Activated naive CD4-positive, alpha-beta T cell treated with anti-CD3 and anti-CD28 coated beads for 36 hours (primary cell): ENCODE data around the gene EIF1AX. TPM values are rescaled to one million over a fixed set of nuclear protein-coding genes. Genes with fewer than 3 reads are reported as not detected.
"Not testable (repeated sequence)": the region's sequence is repeated elsewhere in the genome, so short reads cannot be mapped to it uniquely, and the experiment has no call there.

ENCODE experiments used
- CTCF ChIA-PET: fragments of 350-600 bp; sonication (Branson Sonifier 250); formaldehyde crosslinking; loops from one replicate; lab custom pipeline; 2021; ENCODE audit warnings: antibody characterized with exemption; lab: Charles Lee
- DNase-seq: peaks from one replicate; pipeline ENCODE4 v3.0.0-alpha.2; 2020
- H3K27ac Mint-ChIP-seq: one replicate; pipeline ENCODE4 v1.8.0; 2021; ENCODE audit warnings: mild to moderate bottlenecking, mixed read lengths
- H3K27me3 Mint-ChIP-seq: one replicate; pipeline ENCODE4 v1.8.0; 2021; ENCODE audit warnings: low read depth, mixed read lengths
- H3K36me3 Mint-ChIP-seq: one replicate; pipeline ENCODE4 v1.8.0; 2021; ENCODE audit warnings: low read depth, mixed read lengths
- H3K4me1 Mint-ChIP-seq: one replicate; pipeline ENCODE4 v1.8.0; 2021; ENCODE audit warnings: low read depth, mixed read lengths
- H3K4me3 Mint-ChIP-seq: one replicate; pipeline ENCODE4 v1.8.0; 2021; ENCODE audit warnings: mild to moderate bottlenecking, moderate library complexity, mixed read lengths
- H3K9me3 Mint-ChIP-seq: one replicate; pipeline ENCODE4 v1.8.0; 2021; ENCODE audit warnings: mixed read lengths
- intact Hi-C: fragments of 100-400 bp; cut with micrococcal nuclease; formaldehyde crosslinking; loops from one replicate; pipeline ENCODE4 v1.15.1; 2023
- total RNA-seq, 2 experiments: library from RNA; stranded (reverse); gene quantifications; one replicate each; pipeline ENCODE4 v1.2.3, GENCODE V29; 2021

EIF1AX gene
- total RNA-seq, 2 experiments from 2014 or later: 106 to 109 TPM

DNA sequence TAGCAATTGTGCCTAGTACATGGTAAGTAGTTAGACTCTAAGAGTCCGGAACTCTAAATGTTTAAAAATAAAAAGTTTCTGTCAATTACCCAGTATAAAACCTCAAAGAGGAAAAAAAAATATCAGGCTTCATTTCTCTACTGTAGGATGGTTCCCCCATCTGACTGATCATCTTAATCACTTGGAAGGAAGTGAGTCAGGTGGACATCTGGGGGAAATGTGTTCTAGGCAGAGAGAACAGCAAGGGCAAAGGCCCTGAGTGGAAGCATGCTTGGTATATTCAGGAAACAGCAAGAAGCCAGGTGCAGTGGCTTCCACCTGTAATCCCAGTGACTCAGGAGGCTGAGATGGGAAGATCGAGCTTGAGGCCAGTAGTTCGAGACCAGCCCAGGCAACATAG lies 2.9 kb upstream of the EIF1AX start:
- Mint-ChIP-seq H3K4me1 (peaks cover 30% of the 10 kb centered on the region), H3K36me3 (peaks cover 4% of the 10 kb centered on the region), H3K4me3 (no peak overlapping the region), H3K27ac (peak overlapping the region; percentile 68), H3K27me3 (no peaks in the 10 kb centered on the region), H3K9me3 (no peaks in the 10 kb centered on the region)
- DNase-seq: peak; percentile 29
- intact Hi-C loops: loop anchor here (5.0 kb wide), 5 partner anchors 182 to 1693 kb away; partner anchors contain the start of gene MBTPS2
- CTCF ChIA-PET: no interaction called here

DNA sequence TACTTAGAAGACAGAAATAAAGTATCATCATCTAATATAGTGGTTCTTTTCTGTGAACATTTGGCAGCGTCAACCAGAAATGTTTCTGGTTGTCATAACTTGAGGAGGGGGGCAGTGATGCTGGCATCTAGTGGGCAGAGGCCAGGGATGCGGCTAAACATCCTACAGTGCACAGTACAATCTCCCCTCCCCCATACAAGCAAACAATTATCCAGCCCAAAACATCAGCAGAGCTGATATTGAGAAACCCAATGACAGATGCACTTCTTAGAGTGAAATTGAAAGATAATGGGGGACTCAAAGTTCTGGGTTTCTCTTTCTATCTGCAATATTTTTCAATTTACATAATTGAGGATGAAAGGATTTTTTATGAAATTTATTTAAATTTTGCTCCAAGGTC lies 1.9 kb upstream of the EIF1AX start:
- CTCF ChIA-PET: no interaction called here
- H3K36me3 Mint-ChIP-seq: peaks cover 4% of the 10 kb centered on the region

DNA sequence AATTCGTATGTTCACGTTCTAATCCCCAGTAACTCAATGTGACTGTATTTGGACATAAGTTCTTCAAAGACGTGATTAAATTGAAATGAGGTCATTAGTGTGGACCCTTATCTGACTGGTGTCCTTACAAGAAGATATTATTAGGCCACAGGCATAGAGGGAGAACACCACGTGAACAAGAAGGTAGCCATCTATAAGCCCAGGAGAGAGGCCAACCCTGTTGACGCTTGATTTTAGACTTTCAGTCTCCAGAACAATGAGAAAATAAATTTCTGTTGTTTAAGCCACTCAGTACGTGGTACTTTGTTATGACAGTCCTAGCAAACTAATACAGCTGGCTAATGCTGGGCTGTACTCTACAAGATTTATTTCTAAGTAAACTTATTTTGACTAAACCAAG lies 1.5 kb upstream of the EIF1AX start:
- DNase-seq: no peak
- Mint-ChIP-seq H3K27me3 (no peaks in the 10 kb centered on the region), H3K4me1 (peaks cover 37% of the 10 kb centered on the region), H3K27ac (peak overlapping the region; percentile 71), H3K9me3 (no peaks in the 10 kb centered on the region), H3K36me3 (peaks cover 4% of the 10 kb centered on the region), H3K4me3 (peak overlapping the region; percentile 68)
- intact Hi-C loops: loop anchor here (5.0 kb wide), 5 partner anchors 181 to 1694 kb away; partner anchors contain the start of gene MBTPS2
- CTCF ChIA-PET: no interaction called here

More for the DNA sequence above, 1.9 kb upstream of the EIF1AX start:
- no peak overlapping the region for H3K4me3 Mint-ChIP-seq
- peaks cover 37% of the 10 kb centered on the region for H3K4me1 Mint-ChIP-seq
- H3K27ac Mint-ChIP-seq: no peak overlapping the region
- no peaks in the 10 kb centered on the region for H3K27me3 Mint-ChIP-seq
- no peaks in the 10 kb centered on the region for H3K9me3 Mint-ChIP-seq
- DNase-seq: peak; percentile 6
- intact Hi-C loops: loop anchor here (5.0 kb wide), 5 partner anchors 181 to 1694 kb away; partner anchors contain the start of gene MBTPS2

DNA sequence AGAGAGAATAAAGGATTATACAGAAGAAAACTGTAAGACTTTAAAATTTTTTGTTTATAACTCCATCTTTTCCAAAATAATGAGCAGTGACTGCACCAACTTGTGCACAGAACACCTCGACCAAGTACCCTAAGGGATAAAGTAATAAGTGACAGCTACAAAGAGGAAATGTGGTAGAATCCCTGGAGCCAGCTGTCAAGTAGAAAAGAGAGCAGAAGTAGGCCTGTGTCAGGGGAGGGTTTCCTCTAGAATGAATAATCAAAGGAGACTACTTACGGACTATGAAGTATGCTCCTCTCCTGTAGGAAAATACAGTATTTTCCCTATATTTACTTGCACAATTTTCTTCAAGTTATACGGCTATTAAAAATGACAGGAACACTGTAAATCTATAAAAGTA lies 1.2 kb downstream of the EIF1AX start:
- Mint-ChIP-seq H3K4me1 (peaks cover 48% of the 10 kb centered on the region), H3K27me3 (no peaks in the 10 kb centered on the region), H3K27ac (peak overlapping the region; percentile 80), H3K36me3 (peaks cover 17% of the 10 kb centered on the region), H3K9me3 (no peaks in the 10 kb centered on the region), H3K4me3 (peak overlapping the region; percentile 81)
- no peak for DNase-seq
- CTCF ChIA-PET: interaction anchor here (0.6 kb wide), 1 partner anchor 89 kb away, joined by 3 read pairs; no protein-coding TSS in a partner anchor
- intact Hi-C loops: loop anchor here (2.0 to 5.0 kb wide), 8 partner anchors 84 to 1697 kb away; partner anchors contain the start of gene MBTPS2

DNA sequence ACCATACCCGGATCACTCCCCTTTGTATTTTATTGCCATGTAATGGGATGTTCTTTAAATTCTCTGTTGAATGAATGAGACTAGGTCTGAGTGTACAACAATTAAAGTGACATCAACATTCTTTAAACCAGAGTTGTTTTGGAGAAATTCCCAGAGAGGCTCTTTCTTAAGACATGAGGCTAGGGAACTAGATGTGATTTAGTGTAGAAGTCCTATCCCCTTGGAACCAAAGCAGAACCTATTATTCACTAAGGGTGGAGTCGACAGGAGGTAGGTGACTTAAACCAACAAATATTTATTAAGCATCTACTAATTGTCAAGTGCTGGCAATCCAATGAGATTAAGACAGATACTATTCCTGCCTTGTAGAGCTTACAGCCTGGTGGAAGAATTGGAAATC lies 1.7 kb downstream of the EIF1AX start:
- H3K4me3 Mint-ChIP-seq: peak overlapping the region; percentile 81
- no peaks in the 10 kb centered on the region for H3K9me3 Mint-ChIP-seq
- H3K36me3 Mint-ChIP-seq: peaks cover 17% of the 10 kb centered on the region
- intact Hi-C loops: loop anchor here (2.0 to 5.0 kb wide), 8 partner anchors 85 to 1697 kb away; partner anchors contain the start of gene MBTPS2
- no peaks in the 10 kb centered on the region for H3K27me3 Mint-ChIP-seq
- H3K27ac Mint-ChIP-seq: peak overlapping the region; percentile 80
- DNase-seq: no peak
- CTCF ChIA-PET: no interaction called here
- H3K4me1 Mint-ChIP-seq: peaks cover 48% of the 10 kb centered on the region

DNA sequence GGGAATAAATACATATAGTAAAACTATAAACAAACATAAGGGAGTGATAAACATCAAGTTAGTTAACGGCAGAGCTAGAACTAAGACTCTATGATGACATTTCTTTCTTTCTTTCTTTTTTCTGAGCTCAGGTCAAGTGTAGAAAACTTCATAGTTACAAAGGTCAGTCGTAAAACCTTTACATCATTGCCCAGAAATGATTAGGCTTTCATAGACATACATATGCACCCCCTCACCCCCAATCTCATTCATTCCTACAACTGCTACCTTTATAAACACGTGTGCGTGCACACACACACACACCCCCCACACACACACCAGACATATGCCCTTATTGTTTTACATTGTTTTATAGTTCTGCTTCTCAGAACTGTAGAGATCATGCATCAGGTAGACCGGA lies 5.7 kb downstream of the EIF1AX start:
- no peak for DNase-seq
- intact Hi-C loops: no loop called here
- Mint-ChIP-seq H3K4me3 (no peak overlapping the region), H3K27ac (peak overlapping the region; percentile 63), H3K9me3 (no peaks in the 10 kb centered on the region), H3K27me3 (no peaks in the 10 kb centered on the region), H3K4me1 (peaks cover 29% of the 10 kb centered on the region), H3K36me3 (peaks cover 17% of the 10 kb centered on the region)
- CTCF ChIA-PET: no interaction called here

DNA sequence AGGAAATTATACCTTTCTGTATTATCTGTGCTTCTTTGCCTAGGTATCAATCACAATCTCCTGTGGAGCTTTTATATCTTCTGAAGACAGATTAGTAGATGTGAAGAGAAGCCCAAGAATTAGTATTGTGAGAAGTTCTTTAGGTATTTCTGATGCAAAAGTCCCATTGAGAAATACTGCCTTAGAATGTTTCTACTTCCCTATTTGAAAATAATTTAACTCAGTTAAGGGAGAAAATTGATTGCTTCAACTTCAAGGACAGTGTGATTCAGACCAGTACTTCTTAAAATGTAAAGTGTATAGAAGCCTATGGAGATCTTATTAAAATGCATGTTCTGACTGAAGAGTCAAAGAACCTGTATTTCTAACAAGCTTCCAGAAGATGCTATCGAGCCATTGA lies 9.0 kb downstream of the EIF1AX start:
- H3K27me3 Mint-ChIP-seq: no peaks in the 10 kb centered on the region
- CTCF ChIA-PET: no interaction called here
- H3K9me3 Mint-ChIP-seq: no peaks in the 10 kb centered on the region
- H3K4me3 Mint-ChIP-seq: no peak overlapping the region
- DNase-seq: no peak
- peaks cover 18% of the 10 kb centered on the region for H3K4me1 Mint-ChIP-seq
- intact Hi-C loops: no loop called here
- H3K36me3 Mint-ChIP-seq: peaks cover 14% of the 10 kb centered on the region
- no peak overlapping the region for H3K27ac Mint-ChIP-seq

DNA sequence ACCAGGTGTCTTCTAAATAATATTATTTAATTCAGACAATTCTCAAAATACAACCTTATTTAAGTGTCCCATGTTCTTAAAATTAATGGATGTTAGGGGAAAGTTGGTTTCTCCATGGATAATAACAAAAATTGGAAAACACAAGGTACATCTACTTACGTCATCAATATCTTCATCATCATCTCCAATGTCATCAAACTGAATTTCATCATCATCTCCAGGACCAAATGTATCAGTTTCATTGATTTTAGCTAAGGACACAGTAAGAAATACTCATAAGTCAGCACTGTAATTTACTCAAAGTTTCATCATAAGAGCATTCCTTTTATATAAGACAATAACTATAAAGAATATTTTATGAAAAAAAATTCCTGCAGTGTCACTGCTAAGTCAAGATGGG lies 11.3 kb downstream of the EIF1AX start:
- Mint-ChIP-seq H3K27me3 (no peaks in the 10 kb centered on the region), H3K9me3 (no peaks in the 10 kb centered on the region), H3K27ac (no peak overlapping the region), H3K4me3 (no peak overlapping the region), H3K4me1 (peaks cover 3% of the 10 kb centered on the region), H3K36me3 (peaks cover 3% of the 10 kb centered on the region)
- no peak for DNase-seq
- CTCF ChIA-PET: interaction anchor here (1.3 kb wide), 1 partner anchor 114 kb away, joined by 4 read pairs; no protein-coding TSS in a partner anchor
- intact Hi-C loops: no loop called here

DNA sequence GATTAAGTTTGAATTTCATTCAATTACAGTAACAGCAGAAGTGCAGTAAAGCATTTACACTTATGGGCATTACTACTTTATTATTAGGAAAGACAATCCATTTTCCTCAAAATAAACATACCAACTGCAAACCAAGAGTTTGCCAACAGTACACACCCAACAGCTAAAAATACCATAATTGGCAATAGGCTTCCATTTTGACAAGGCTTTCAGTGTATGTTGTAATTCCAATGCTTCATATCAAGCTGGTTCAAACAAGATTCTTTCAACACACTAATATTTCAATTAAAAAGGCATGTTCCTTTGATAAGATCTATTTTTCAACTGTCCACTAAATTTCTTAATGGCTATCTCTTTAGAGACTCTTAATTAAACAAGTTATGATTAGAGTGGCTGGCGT lies 12.1 kb downstream of the EIF1AX start:
- Mint-ChIP-seq H3K4me3 (no peak overlapping the region), H3K4me1 (peaks cover 3% of the 10 kb centered on the region), H3K9me3 (no peaks in the 10 kb centered on the region), H3K27me3 (no peaks in the 10 kb centered on the region), H3K27ac (no peak overlapping the region), H3K36me3 (peaks cover 3% of the 10 kb centered on the region)
- CTCF ChIA-PET: interaction anchor here (0.8 to 1.3 kb wide), 3 partner anchors 9 to 113 kb away, joined by 3 to 4 read pairs (median 4); no protein-coding TSS in a partner anchor
- intact Hi-C loops: loop anchor here (10.0 kb wide), 1 partner anchor 135 kb away; the partner anchor contains the start of gene BCLAF3
- no peak for DNase-seq

DNA sequence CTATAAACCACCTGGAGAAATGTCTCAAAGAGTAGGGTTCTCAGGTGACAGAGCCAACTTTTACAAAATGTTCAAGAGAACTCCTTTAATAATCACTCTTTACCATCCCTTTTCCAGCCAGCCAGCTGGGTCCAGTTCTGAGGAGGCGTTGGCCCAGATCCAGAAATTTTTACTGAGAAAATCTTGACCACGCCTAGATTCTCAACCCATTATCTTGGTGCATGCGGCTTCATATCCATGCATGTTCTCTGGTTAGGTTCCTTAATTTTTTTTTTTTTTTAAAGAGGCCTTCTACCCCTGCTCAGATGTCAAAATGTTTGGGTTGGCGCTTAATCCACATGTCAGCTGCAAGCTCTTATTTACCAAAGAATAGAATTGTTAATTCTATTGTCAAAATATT lies 13.0 kb downstream of the EIF1AX start:
- peaks cover 3% of the 10 kb centered on the region for H3K4me1 Mint-ChIP-seq
- DNase-seq: no peak
- H3K27me3 Mint-ChIP-seq: no peaks in the 10 kb centered on the region
- H3K27ac Mint-ChIP-seq: no peak overlapping the region
- H3K9me3 Mint-ChIP-seq: no peaks in the 10 kb centered on the region
- H3K4me3 Mint-ChIP-seq: no peak overlapping the region
- intact Hi-C loops: loop anchor here (10.0 kb wide), 1 partner anchor 134 kb away; the partner anchor contains the start of gene BCLAF3
- H3K36me3 Mint-ChIP-seq: peaks cover 3% of the 10 kb centered on the region
- CTCF ChIA-PET: no interaction called here

DNA sequence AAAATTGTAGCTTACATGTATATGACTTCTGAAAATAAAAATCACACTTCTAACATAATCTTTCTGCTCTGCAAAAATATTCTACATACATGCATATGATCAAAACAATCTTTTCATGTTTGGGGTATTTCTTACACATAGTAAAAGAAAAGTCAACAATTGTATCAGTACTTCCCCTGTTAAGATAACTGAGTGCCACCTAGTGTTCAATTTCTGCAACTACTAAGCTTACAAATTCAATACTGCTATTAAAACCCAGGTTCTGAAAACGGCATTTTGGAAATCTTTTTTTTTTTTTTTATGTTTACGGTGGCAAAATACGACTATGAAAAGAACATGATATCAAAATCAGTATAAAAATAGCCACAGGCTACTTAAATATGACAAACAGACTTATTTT lies 14.2 kb downstream of the EIF1AX start:
- CTCF ChIA-PET, H3K27ac Mint-ChIP-seq, H3K4me3 Mint-ChIP-seq: not testable (repeated sequence)

DNA sequence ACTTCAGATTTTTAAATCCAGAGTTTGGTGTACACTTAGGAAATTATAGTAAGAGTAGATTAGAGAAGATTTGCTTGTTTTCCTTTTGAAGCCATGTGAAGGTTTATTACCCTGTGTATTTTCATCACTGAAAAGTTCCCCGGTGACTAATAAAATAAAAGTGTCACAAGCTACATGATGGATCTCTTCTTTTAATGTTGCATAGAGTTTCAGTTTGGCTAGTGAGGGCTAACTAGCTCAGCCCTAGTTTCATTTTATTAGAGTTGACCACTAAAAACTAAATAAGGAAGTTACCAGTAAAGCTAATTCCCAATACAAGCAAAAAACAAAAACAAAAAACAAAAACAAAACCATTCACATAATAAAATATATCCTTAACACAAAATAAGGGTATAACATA lies 14.8 kb downstream of the EIF1AX start:
- H3K4me3 Mint-ChIP-seq, H3K36me3 Mint-ChIP-seq, DNase-seq, H3K4me1 Mint-ChIP-seq, H3K27me3 Mint-ChIP-seq, H3K27ac Mint-ChIP-seq, CTCF ChIA-PET, H3K9me3 Mint-ChIP-seq: not testable (repeated sequence)
- intact Hi-C loops: loop anchor here (10.0 kb wide), 1 partner anchor 132 kb away; the partner anchor contains the start of gene BCLAF3

More for the DNA sequence above, 14.2 kb downstream of the EIF1AX start:
- not testable (repeated sequence) for H3K27me3 Mint-ChIP-seq, H3K4me1 Mint-ChIP-seq, H3K9me3 Mint-ChIP-seq, H3K36me3 Mint-ChIP-seq, DNase-seq
- intact Hi-C loops: loop anchor here (10.0 kb wide), 1 partner anchor 133 kb away; the partner anchor contains the start of gene BCLAF3

DNA sequence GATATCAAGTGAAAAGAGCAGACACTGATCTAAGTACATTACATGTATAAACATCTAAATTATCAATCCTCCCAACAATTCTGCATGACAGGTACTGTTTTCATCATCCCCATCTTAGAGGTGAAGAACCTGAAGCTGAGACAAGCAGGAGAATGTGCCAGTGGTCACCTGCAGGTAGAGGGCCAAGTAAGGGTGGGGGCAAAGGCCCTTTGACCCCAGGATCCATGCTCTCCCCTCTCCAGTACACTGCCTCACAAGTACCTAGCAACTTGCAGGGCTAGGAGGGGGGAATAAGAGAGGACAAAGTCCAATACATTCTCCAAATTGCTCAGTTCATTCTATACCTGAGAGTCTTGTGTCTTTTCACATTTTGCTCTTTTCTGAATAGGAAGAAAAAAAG lies 16.7 kb downstream of the EIF1AX start:
- no peak overlapping the region for H3K27ac Mint-ChIP-seq
- peaks cover 2% of the 10 kb centered on the region for H3K4me1 Mint-ChIP-seq
- intact Hi-C loops: loop anchor here (5.0 to 10.0 kb wide), 2 partner anchors 130 to 218 kb away; partner anchors contain the start of gene BCLAF3
- no peak for DNase-seq
- H3K27me3 Mint-ChIP-seq: no peaks in the 10 kb centered on the region
- no peaks in the 10 kb centered on the region for H3K36me3 Mint-ChIP-seq
- H3K9me3 Mint-ChIP-seq: no peaks in the 10 kb centered on the region
- no peak overlapping the region for H3K4me3 Mint-ChIP-seq
- CTCF ChIA-PET: no interaction called here
